ENCODE measurements around the gene GABARAP.

DNA sequence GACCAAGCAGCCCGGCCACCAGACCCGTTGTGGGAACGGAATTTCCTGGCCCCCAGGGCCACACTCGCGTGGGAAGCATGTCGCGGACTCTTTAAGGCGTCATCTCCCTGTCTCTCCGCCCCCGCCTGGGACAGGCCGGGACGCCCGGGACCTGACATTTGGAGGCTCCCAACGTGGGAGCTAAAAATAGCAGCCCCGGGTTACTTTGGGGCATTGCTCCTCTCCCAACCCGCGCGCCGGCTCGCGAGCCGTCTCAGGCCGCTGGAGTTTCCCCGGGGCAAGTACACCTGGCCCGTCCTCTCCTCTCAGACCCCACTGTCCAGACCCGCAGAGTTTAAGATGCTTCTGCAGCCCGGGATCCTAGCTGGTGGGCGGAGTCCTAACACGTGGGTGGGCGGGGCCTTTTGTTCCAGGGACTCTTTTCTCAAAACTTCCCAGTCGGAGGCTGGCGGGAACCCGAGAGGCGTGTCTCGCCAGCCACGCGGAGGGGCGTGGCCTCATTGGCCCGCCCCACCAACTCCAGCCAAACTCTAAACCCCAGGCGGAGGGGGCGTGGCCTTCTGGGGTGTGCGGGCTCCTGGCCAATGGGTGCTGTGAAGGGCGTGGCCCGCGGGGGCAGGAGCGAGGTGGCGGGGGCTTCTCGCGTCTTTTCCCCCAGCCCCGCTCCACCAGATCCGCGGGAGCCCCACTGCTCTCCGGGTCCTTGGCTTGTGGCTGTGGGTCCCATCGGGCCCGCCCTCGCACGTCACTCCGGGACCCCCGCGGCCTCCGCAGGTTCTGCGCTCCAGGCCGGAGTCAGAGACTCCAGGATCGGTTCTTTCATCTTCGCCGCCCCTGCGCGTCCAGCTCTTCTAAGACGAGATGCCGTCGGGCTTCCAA lies 39.1 kb upstream of the GABARAP start, which contains the start of gene SLC2A4:
- TF ChIP-seq, protein P1, sequence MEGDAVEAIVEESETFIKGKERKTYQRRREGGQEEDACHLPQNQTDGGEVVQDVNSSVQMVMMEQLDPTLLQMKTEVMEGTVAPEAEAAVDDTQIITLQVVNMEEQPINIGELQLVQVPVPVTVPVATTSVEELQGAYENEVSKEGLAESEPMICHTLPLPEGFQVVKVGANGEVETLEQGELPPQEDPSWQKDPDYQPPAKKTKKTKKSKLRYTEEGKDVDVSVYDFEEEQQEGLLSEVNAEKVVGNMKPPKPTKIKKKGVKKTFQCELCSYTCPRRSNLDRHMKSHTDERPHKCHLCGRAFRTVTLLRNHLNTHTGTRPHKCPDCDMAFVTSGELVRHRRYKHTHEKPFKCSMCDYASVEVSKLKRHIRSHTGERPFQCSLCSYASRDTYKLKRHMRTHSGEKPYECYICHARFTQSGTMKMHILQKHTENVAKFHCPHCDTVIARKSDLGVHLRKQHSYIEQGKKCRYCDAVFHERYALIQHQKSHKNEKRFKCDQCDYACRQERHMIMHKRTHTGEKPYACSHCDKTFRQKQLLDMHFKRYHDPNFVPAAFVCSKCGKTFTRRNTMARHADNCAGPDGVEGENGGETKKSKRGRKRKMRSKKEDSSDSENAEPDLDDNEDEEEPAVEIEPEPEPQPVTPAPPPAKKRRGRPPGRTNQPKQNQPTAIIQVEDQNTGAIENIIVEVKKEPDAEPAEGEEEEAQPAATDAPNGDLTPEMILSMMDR (optimal IDR thresholded peaks at IDR 0.05 in 1 of 3, IDR thresholded peaks at IDR 0.05 in 1 of 3, conservative IDR thresholded peaks at IDR 0.05 in 1 of 3; ENCODE audit: extremely low read depth in 1 of 3, insufficient read depth in 2 of 3, low read length in 3 of 3), result no peak
- TF ChIP-seq EZH2 (IDR thresholded peaks at IDR 0.05; ENCODE audit: low read length), result no peak
